T-helper 1 cell treated with Interleukin-12 subunit alpha and Interleukin-12 subunit beta and Interleukin-4 antibody, amounts not matched to agents 30 μg/mL and 1 μg/mL, for 36 hours (primary cell): ENCODE measurements around the gene AKIRIN1.
"Not testable (repeated sequence)": the region's sequence is repeated elsewhere in the genome, so short reads cannot be mapped to it uniquely, and the experiment has no call there.

Experiments
- H3K27ac Mint-ChIP-seq: one replicate; pipeline ENCODE4 v1.8.0; 2021; ENCODE audit warnings: mild to moderate bottlenecking, mixed read lengths
- H3K27me3 Mint-ChIP-seq: one replicate; pipeline ENCODE4 v1.8.0; 2021; ENCODE audit warnings: low read depth, mixed read lengths
- H3K36me3 Mint-ChIP-seq: one replicate; pipeline ENCODE4 v1.8.0; 2021; ENCODE audit warnings: low read depth, mixed read lengths
- H3K4me1 Mint-ChIP-seq: one replicate; pipeline ENCODE4 v1.8.0; 2021; ENCODE audit warnings: low read depth, mixed read lengths
- H3K4me3 Mint-ChIP-seq: one replicate; pipeline ENCODE4 v1.8.0; 2021; ENCODE audit warnings: mild to moderate bottlenecking, moderate library complexity, mixed read lengths
- H3K9me3 Mint-ChIP-seq: one replicate; pipeline ENCODE4 v1.8.0; 2021; ENCODE audit warnings: mixed read lengths

AKIRIN1 gene

GRCh38 chr1:39006726-39007645 lies 15.9 kb downstream of the AKIRIN1 start:
- no peaks in the 10 kb centered on the region for H3K27me3 Mint-ChIP-seq
- no peak overlapping the region for H3K27ac Mint-ChIP-seq
- H3K36me3 Mint-ChIP-seq = peaks cover 45% of the 10 kb centered on the region
- no peaks in the 10 kb centered on the region for H3K9me3 Mint-ChIP-seq
- H3K4me1 Mint-ChIP-seq = peaks cover 15% of the 10 kb centered on the region
- H3K4me3 Mint-ChIP-seq = no peak overlapping the region

DNA sequence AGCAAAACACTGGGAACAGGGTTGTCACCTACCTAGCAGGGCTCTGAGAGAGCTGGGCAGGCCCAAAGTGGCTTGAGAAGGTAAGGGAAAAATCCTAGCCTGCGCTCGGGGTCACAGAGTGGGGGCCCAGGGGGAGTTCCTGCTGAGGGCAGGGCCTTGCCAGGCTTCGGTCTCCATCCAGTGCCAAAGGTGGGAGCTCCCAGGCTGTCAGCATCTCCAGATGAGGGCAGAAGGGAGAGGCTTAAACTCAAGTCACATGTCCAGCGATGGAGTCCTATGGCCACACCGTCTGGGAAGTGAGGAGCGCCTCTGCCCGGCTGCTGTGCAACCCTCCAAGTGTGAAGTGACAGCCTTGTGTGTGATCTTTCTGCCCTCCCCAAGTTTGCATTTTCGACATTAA lies 23.9 kb downstream of the AKIRIN1 start:
- not testable (repeated sequence) for H3K4me3 Mint-ChIP-seq, H3K27me3 Mint-ChIP-seq, H3K9me3 Mint-ChIP-seq, H3K4me1 Mint-ChIP-seq, H3K27ac Mint-ChIP-seq
- H3K36me3 Mint-ChIP-seq = peaks cover 14% of the 10 kb centered on the region

GRCh38 chr1:39016604-39017171 lies 25.6 kb downstream of the AKIRIN1 start:
- H3K4me3 Mint-ChIP-seq = no peak overlapping the region
- H3K27ac Mint-ChIP-seq = no peak overlapping the region
- H3K36me3 Mint-ChIP-seq = peaks cover 13% of the 10 kb centered on the region
- no peaks in the 10 kb centered on the region for H3K4me1 Mint-ChIP-seq
- H3K27me3 Mint-ChIP-seq = no peaks in the 10 kb centered on the region
- H3K9me3 Mint-ChIP-seq = no peaks in the 10 kb centered on the region

GRCh38 chr1:39017266-39017665 lies 26.2 kb downstream of the AKIRIN1 start:
- no peaks in the 10 kb centered on the region for H3K9me3 Mint-ChIP-seq
- H3K27me3 Mint-ChIP-seq = peaks cover 3% of the 10 kb centered on the region
- H3K27ac Mint-ChIP-seq = no peak overlapping the region
- H3K4me3 Mint-ChIP-seq = no peak overlapping the region
- peaks cover 8% of the 10 kb centered on the region for H3K36me3 Mint-ChIP-seq
- no peaks in the 10 kb centered on the region for H3K4me1 Mint-ChIP-seq

- not testable (repeated sequence) for H3K27ac Mint-ChIP-seq, H3K27me3 Mint-ChIP-seq, H3K9me3 Mint-ChIP-seq, H3K36me3 Mint-ChIP-seq, H3K4me1 Mint-ChIP-seq, H3K4me3 Mint-ChIP-seq
Measured at GRCh38 chr1:39020494-39020893, 29.4 kb downstream of the AKIRIN1 start.

DNA sequence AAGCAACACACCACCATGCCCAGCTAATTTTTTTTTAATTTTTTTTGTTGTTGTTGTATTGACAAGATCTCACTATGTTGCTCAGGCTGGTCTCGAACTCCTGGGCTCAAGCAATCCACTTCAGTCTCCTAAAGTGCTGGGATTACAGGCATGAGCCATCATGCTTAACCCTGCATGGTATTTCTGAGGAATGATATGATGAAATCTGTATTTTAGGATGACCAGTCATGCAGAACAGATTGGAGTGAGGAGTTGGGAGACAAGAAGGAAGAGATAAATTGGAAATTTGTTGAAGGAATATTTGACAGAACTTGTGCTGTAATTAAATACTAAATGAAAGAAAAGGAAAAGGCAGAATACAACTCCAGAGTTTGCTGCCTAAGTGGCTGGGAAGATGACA lies 30.4 kb downstream of the AKIRIN1 start:
- Mint-ChIP-seq H3K36me3 (peaks cover under 1% of the 10 kb centered on the region), H3K27ac (no peak overlapping the region), H3K4me1 (peaks cover 7% of the 10 kb centered on the region), H3K4me3 (no peak overlapping the region), H3K27me3 (peaks cover 3% of the 10 kb centered on the region), H3K9me3 (no peaks in the 10 kb centered on the region)

DNA sequence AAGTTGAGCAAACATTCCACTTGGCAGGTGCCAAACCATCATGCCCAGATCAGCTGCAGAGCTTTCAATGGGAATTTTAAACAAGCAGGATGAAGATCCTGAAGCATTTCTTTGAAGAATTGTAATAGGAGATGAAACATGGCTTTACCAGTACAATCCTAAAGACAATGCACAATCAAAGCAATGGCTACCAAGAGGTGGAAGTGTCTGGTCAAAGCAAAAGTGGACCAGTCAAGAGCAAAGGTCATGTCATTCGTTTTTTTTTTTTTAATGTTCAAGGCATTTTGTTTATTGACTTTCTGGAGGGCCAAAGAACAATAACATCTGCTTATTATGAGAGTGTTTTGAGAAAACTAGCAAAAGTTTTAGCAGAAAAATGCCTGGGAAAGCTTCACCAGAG lies 32.1 kb downstream of the AKIRIN1 start:
- Mint-ChIP-seq H3K27ac (no peak overlapping the region), H3K4me1 (peaks cover 10% of the 10 kb centered on the region), H3K4me3 (no peak overlapping the region)

DNA sequence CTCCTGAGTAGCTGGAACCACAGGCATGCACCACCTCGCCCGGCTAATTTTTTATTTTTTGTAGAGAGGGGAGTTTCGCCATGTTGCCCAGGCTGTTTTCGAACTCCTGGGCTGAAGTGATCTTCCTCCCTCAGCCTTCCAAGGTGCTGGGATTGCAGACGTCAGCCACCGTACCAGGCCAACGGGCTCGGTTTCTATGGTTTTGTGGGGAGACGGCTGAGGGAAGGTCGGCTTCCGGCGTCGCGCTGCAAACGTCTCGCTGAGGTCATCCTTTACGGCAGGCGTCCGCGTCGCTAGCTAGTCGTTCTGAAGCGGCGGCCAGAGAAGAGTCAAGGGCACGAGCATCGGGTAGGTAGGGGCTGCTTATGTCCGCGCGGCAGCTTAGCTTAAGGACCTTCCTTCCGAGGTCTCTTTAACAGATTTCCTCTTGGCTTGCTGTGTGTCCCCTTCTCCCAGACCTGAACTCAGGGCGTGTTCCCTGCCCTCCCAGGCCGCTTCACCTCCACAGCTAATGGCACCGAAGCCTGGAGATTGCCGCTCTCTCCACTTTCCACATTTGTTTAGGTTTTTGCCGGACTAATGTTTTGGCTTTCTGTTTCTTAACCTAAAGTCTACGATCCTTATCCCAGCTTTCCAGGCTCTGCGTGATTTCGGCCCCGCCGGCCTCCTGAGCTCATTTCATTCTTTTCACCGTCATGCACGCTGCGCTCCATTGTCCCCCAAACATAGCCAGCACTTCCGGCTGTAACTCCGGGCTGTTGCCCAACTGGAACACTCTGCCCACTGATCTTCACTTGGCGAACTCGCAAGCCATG lies 35.2 kb downstream of the AKIRIN1 start, which contains the start of gene NDUFS5:
NDUFS5 (plus strand) TSS at position 300 of the 815 bp plus-strand sequence. CDS start 2,375 bp downstream, outside the sequence.
- H3K4me1 Mint-ChIP-seq = peaks cover 17% of the 10 kb centered on the region
- peaks cover 3% of the 10 kb centered on the region for H3K27me3 Mint-ChIP-seq
- peak within 1 kb of the TSS; percentile 97 for H3K4me3 Mint-ChIP-seq
- H3K36me3 Mint-ChIP-seq = peaks cover 14% of the 10 kb centered on the region
- peak within 1 kb of the TSS; percentile 96 for H3K27ac Mint-ChIP-seq
- H3K9me3 Mint-ChIP-seq = no peaks in the 10 kb centered on the region

More for the DNA sequence above, 32.1 kb downstream of the AKIRIN1 start:
- H3K9me3 Mint-ChIP-seq = no peaks in the 10 kb centered on the region
- H3K27me3 Mint-ChIP-seq = peaks cover 3% of the 10 kb centered on the region
- H3K36me3 Mint-ChIP-seq = peaks cover 3% of the 10 kb centered on the region

- H3K36me3 Mint-ChIP-seq = peaks cover 17% of the 10 kb centered on the region
- H3K4me3 Mint-ChIP-seq = peak overlapping the region; percentile 97
- peaks cover 21% of the 10 kb centered on the region for H3K4me1 Mint-ChIP-seq
- no peaks in the 10 kb centered on the region for H3K9me3 Mint-ChIP-seq
- H3K27me3 Mint-ChIP-seq = peaks cover 1% of the 10 kb centered on the region
- H3K27ac Mint-ChIP-seq = peak overlapping the region; percentile 96
Measured at GRCh38 chr1:39026866-39027507, 35.9 kb downstream of the AKIRIN1 start.

- Mint-ChIP-seq H3K4me1 (peaks cover 30% of the 10 kb centered on the region), H3K27ac (peak overlapping the region; percentile 89), H3K27me3 (no peaks in the 10 kb centered on the region), H3K4me3 (peak overlapping the region; percentile 85), H3K36me3 (peaks cover 32% of the 10 kb centered on the region), H3K9me3 (no peaks in the 10 kb centered on the region)
Measured at GRCh38 chr1:39034114-39034654, 43.1 kb downstream of the AKIRIN1 start.

DNA sequence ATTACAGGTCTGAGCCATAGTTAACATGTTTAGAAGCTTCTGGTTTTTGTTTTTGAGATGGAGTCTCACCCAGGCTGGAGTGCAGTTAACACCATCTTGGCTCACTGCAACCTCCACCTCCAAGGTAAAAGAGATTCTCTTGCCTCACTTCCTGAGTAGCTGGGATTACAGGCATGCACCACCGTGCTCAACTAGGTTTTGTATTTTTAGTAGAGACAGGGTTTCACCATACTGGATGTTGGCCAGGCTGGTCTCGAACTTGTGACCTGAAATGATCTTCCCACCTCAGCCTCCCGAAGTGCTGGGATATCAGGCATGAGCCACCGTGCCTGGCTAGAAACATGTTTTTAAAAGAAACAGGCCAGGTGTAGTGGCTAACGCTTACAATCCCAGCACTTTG lies 45.6 kb downstream of the AKIRIN1 start:
- no peak overlapping the region for H3K27ac Mint-ChIP-seq
- H3K4me1 Mint-ChIP-seq = peaks cover 25% of the 10 kb centered on the region
- H3K4me3 Mint-ChIP-seq = no peak overlapping the region
- peaks cover 25% of the 10 kb centered on the region for H3K36me3 Mint-ChIP-seq
- H3K9me3 Mint-ChIP-seq = no peaks in the 10 kb centered on the region
- no peaks in the 10 kb centered on the region for H3K27me3 Mint-ChIP-seq

- Mint-ChIP-seq H3K27ac (no peak overlapping the region), H3K4me3 (no peak overlapping the region)
Measured at GRCh38 chr1:39043513-39043912, 52.4 kb downstream of the AKIRIN1 start.

GRCh38 chr1:39044762-39045161 lies 53.7 kb downstream of the AKIRIN1 start:
- peaks cover 7% of the 10 kb centered on the region for H3K36me3 Mint-ChIP-seq
- no peaks in the 10 kb centered on the region for H3K27me3 Mint-ChIP-seq
- H3K4me3 Mint-ChIP-seq = no peak overlapping the region
- no peak overlapping the region for H3K27ac Mint-ChIP-seq
- no peaks in the 10 kb centered on the region for H3K9me3 Mint-ChIP-seq
- peaks cover 2% of the 10 kb centered on the region for H3K4me1 Mint-ChIP-seq

More at GRCh38 chr1:39043513-39043912, 52.4 kb downstream of the AKIRIN1 start:
- peaks cover 6% of the 10 kb centered on the region for H3K4me1 Mint-ChIP-seq
- no peaks in the 10 kb centered on the region for H3K9me3 Mint-ChIP-seq
- no peaks in the 10 kb centered on the region for H3K27me3 Mint-ChIP-seq
- H3K36me3 Mint-ChIP-seq = peaks cover 10% of the 10 kb centered on the region

- Mint-ChIP-seq H3K27ac (no peak overlapping the region), H3K9me3 (no peaks in the 10 kb centered on the region), H3K27me3 (no peaks in the 10 kb centered on the region), H3K4me3 (no peak overlapping the region), H3K36me3 (peaks cover 7% of the 10 kb centered on the region), H3K4me1 (peaks cover 2% of the 10 kb centered on the region)
Measured at GRCh38 chr1:39045231-39045630, 54.2 kb downstream of the AKIRIN1 start.
